Measurements from ENCODE around the gene INPP1.

INPP1 gene

DNA sequence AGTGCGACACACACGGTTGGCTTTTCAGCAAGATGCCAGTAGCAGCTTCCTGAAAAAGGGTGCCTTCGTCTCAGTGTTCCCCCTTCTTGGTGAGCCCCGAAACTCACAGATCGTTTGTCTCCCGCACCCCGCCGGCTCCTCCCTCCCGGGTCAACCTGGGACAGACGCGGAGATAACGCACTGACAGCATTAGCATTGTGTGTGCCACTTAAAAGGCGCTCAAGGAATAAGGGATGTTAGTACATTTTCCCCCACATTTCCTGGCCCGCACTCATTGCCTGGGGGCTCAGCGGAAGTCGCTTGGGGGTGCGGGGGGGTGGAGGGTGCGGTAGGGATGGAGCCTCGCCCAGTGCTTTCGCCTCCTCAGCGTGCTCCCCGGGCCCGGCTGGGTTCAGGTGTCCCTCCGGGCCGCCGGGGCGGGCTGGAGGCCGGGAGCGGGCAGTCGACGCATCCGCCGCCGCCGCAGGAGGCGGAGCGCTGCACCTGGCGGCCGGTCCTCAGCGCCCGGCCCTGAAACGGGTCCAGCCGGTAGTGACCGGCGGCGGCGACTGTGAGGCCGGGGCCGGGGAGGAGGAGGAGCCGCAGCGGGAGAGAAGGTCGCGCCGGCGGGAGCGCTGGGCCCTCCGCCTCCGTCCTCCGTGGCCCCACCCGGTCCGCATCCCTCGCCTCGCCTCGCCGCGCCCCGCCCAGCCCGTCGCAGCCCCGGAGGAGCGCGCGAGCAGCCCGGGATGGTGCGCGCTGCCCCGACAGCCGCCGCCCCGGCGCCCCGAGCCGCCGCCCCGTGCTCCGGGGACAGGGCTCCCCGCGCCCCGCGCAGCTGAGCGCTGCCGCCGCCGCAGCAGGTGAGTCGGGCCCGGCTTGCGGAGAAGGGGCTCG, 64.5 kb downstream of the INPP1 start, which contains the start of gene MFSD6:
TSS of gene MFSD6 (plus strand) at position 694 of the 876 bp plus-strand sequence. CDS start 27,675 bp downstream, outside the sequence.
- peak within 1 kb of the TSS; percentile 84 for H3K4me3 ChIP-seq (ENCODE audit: low read depth, low read length)
- TF ChIP-seq, protein P1, sequence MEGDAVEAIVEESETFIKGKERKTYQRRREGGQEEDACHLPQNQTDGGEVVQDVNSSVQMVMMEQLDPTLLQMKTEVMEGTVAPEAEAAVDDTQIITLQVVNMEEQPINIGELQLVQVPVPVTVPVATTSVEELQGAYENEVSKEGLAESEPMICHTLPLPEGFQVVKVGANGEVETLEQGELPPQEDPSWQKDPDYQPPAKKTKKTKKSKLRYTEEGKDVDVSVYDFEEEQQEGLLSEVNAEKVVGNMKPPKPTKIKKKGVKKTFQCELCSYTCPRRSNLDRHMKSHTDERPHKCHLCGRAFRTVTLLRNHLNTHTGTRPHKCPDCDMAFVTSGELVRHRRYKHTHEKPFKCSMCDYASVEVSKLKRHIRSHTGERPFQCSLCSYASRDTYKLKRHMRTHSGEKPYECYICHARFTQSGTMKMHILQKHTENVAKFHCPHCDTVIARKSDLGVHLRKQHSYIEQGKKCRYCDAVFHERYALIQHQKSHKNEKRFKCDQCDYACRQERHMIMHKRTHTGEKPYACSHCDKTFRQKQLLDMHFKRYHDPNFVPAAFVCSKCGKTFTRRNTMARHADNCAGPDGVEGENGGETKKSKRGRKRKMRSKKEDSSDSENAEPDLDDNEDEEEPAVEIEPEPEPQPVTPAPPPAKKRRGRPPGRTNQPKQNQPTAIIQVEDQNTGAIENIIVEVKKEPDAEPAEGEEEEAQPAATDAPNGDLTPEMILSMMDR (IDR thresholded peaks at IDR 0.05; ENCODE audit: insufficient read depth, low read depth, low read length, missing control alignments), result no peak
- DNase-seq (ENCODE audit: low read depth), result peak; percentile 71

DNA sequence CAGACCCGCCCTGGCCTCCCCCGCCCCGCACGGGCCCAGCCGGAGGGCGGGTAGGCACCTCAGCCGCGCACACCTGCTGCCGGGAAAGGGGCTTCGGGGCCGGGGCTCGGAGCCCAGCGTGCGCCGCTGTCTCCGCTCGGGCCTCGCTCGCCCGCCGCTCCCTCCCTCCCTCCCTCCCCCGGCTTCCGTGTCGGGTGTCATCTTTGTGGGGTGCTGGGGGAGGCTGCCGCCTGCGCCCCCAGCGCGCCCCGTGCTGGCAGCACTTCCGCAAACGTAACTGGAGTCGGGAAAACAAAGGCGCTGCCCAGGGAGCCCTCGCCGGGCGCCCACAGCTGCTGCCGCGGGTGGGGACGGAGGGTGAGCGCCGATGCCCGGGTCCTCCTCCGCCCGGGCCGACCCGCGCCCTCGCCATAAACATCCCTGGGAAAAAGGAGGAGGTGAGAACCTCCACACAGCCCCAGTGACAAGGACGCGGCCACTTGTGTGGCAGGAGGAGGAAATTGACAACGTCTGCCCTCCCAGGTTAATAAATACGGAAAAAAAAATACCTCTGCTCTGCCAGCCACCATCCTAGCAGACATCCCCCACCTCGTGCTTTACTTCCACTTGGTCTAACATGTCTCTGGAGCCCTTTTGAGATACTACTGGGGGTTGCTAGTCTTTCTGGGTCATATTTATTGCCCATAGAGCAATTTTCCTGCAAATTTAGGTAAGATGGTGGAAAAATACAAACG, 65.3 kb downstream of the INPP1 start:
- TF ChIP-seq, protein P1 (IDR thresholded peaks at IDR 0.05; ENCODE audit: insufficient read depth, low read depth, low read length, missing control alignments), result no peak

DNA sequence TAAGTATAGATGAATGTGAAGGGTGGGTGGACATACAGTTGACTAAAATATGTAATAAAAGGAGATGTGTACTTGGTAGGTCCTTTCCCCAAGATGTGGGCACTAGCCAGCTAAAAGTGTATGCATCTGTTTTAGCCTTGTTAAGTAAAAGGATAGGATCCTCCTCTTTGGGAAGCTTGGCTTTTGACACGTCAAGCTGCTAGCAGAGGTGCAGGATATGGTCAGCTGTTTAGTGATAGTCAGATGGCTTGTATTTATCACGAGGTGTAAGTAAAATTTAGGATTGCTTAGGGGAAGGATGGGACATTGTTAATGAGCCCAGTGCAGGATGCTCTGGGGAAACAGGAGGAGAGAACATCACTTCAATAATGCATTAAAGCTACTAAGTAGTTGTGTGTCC, 66.2 kb downstream of the INPP1 start:
- TF ChIP-seq, protein P1 (IDR thresholded peaks at IDR 0.05; ENCODE audit: insufficient read depth, low read depth, low read length, missing control alignments), result no peak
- DNase-seq (ENCODE audit: low read depth), result no peak
- peak overlapping the region; percentile 84 for H3K4me3 ChIP-seq (ENCODE audit: low read depth, low read length)

More for the DNA sequence above, 65.3 kb downstream of the INPP1 start:
- peak; percentile 84 for DNase-seq (ENCODE audit: low read depth)
- peak overlapping the region; percentile 84 for H3K4me3 ChIP-seq (ENCODE audit: low read depth, low read length)

DNA sequence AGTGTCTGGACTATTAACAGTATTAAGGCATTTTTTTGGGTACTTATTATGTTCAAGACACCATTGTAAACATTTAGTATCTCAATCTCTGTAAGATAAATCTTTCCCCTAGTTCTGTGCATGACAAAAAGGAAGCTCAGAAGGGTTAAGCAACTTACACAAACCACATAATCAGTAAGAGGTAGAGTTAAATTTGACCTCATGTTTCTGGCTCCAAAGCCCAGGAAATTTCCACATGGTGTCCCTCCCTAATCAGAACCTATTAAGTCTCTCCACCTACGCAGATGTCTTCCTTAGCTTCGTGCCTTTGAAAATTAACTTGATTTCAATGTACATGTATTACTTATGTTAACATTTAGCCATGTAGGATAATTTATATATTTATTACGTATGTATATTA, 66.8 kb downstream of the INPP1 start:
- H3K4me3 ChIP-seq (ENCODE audit: low read depth, low read length), result no peak overlapping the region
- DNase-seq (ENCODE audit: low read depth), result no peak
- TF ChIP-seq, protein P1 (IDR thresholded peaks at IDR 0.05; ENCODE audit: insufficient read depth, low read depth, low read length, missing control alignments), result no peak

DNA sequence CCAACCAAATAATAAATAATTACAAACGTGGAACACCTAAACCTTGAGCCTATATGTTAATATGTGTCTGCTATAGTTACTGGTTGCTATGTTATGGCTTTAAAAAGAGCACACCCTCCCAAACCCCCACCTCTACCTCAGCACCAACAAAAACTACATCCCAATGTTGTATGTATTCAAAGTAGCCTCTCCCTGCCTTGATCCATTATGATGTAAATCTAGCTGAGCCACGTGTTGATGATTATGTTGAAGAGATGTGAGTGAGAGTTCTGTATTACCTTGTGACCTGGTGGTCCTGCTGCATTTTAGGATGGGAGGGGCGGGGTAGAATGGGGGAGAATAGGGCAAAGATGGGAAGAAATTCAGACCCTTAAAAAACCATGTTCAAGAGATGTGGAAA, 69.6 kb downstream of the INPP1 start:
- H3K4me3 ChIP-seq (ENCODE audit: low read depth, low read length), result no peak overlapping the region
- no peak for DNase-seq (ENCODE audit: low read depth)
- TF ChIP-seq, protein P1 (IDR thresholded peaks at IDR 0.05; ENCODE audit: insufficient read depth, low read depth, low read length, missing control alignments), result no peak

DNA sequence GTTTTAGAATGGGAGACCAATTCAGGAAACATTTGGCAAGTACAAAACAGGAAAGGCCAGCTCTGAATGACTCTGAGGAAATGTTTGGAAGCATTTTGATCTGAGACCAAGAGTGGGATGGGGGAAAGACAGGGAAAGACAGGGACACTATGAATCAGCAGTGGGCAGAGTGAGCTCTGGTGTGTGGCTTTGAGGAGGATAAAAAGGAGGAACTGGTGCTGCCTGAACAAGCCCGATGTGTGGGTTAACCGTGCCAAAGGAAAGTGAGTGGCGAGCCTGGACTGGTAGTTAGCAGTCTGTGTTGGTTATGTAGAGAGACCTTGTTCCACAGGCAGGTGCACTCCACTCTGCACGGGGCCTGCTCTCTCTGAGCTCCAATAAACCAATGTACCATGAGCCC, 70.0 kb downstream of the INPP1 start:
- H3K4me3 ChIP-seq (ENCODE audit: low read depth, low read length), result no peak overlapping the region
- DNase-seq (ENCODE audit: low read depth), result peak; percentile 26
- TF ChIP-seq, protein P1 (IDR thresholded peaks at IDR 0.05; ENCODE audit: insufficient read depth, low read depth, low read length, missing control alignments), result no peak
